Measurements from ENCODE around the gene FZD7.

DNA sequence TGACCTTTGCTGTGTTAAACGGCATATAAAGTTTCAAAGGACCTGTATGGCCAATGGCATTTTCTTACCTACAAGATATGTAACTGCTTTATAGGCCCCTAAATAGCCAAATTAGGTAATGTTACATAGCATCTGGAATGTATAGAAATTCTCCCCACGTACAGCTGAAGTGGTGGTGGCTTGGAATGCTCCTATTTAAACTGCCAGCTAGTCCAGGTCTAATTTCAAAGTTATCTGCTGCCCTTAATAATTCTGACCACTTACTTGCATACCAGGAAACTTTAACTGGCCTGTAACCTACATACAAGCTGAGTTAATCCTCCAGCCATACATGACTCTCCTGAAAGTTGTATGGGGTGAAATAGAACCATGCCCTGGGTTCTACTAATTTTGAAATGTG is 40.7 kb downstream of the FZD7 start:
- no peak for TF ChIP-seq POLR2A (IDR thresholded peaks at IDR 0.05)
- TF ChIP-seq, protein P1, sequence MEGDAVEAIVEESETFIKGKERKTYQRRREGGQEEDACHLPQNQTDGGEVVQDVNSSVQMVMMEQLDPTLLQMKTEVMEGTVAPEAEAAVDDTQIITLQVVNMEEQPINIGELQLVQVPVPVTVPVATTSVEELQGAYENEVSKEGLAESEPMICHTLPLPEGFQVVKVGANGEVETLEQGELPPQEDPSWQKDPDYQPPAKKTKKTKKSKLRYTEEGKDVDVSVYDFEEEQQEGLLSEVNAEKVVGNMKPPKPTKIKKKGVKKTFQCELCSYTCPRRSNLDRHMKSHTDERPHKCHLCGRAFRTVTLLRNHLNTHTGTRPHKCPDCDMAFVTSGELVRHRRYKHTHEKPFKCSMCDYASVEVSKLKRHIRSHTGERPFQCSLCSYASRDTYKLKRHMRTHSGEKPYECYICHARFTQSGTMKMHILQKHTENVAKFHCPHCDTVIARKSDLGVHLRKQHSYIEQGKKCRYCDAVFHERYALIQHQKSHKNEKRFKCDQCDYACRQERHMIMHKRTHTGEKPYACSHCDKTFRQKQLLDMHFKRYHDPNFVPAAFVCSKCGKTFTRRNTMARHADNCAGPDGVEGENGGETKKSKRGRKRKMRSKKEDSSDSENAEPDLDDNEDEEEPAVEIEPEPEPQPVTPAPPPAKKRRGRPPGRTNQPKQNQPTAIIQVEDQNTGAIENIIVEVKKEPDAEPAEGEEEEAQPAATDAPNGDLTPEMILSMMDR (IDR thresholded peaks at IDR 0.05), result no peak
